HUES48 (cell line): ENCODE measurements around the gene KIF14.
"Not testable (repeated sequence)": the region's sequence is repeated elsewhere in the genome, so short reads cannot be mapped to it uniquely, and the experiment has no call there.

ENCODE experiments used
- H3K27ac ChIP-seq: one replicate; pipeline ENCODE4 v1.7.0; 2013; ENCODE audit warnings: low read depth, low read length, inconsistent platforms
- H3K27me3 ChIP-seq: 2 replicates; pipeline ENCODE4 v1.6.1; 2013; ENCODE audit warnings: mild to moderate bottlenecking, low read length; ENCODE audit not compliant: control insufficient read depth, insufficient read depth
- H3K36me3 ChIP-seq: 2 replicates; pipeline ENCODE4 v1.6.1; 2013; ENCODE audit warnings: low read length; ENCODE audit not compliant: control insufficient read depth, insufficient read depth
- H3K4me1 ChIP-seq: 2 replicates; pipeline ENCODE4 v1.6.1; 2013; ENCODE audit warnings: mild to moderate bottlenecking, low read length; ENCODE audit not compliant: control insufficient read depth, insufficient read depth
- H3K4me3 ChIP-seq: 2 replicates; pipeline ENCODE4 v1.5.1; 2013; ENCODE audit warnings: mild to moderate bottlenecking, low read depth, low read length
- H3K9ac ChIP-seq: 2 replicates; pipeline ENCODE4 v1.6.1; 2013; ENCODE audit warnings: mild to moderate bottlenecking, low read depth, low read length, moderate library complexity
- H3K9me3 ChIP-seq: 2 replicates; pipeline ENCODE4 v1.6.1; 2013; ENCODE audit warnings: low read length; ENCODE audit not compliant: control insufficient read depth, insufficient read depth

The KIF14 gene

GRCh38 chr1:200602632-200603031 is 17.9 kb downstream of the KIF14 start:
- no peaks in the 10 kb centered on the region for H3K27me3 ChIP-seq
- no peak overlapping the region for H3K4me3 ChIP-seq
- H3K4me1 ChIP-seq = no peaks in the 10 kb centered on the region
- no peaks in the 10 kb centered on the region for H3K9me3 ChIP-seq
- peaks cover 95% of the 10 kb centered on the region for H3K36me3 ChIP-seq
- H3K27ac ChIP-seq = no peak overlapping the region
- H3K9ac ChIP-seq = no peak overlapping the region

- no peak overlapping the region for H3K9ac ChIP-seq
- H3K27ac ChIP-seq = no peak overlapping the region
- peaks cover 85% of the 10 kb centered on the region for H3K36me3 ChIP-seq
- no peaks in the 10 kb centered on the region for H3K27me3 ChIP-seq
- no peaks in the 10 kb centered on the region for H3K4me1 ChIP-seq
- H3K4me3 ChIP-seq = no peak overlapping the region
- H3K9me3 ChIP-seq = no peaks in the 10 kb centered on the region
These were observed 30.6 kb downstream of the KIF14 start for GRCh38 chr1:200590001-200590400.

GRCh38 chr1:200588698-200589097 is 31.9 kb downstream of the KIF14 start:
- H3K4me3 ChIP-seq = no peak overlapping the region
- H3K27ac ChIP-seq = no peak overlapping the region
- H3K4me1 ChIP-seq = no peaks in the 10 kb centered on the region
- H3K27me3 ChIP-seq = no peaks in the 10 kb centered on the region
- H3K36me3 ChIP-seq = peaks cover 89% of the 10 kb centered on the region
- H3K9me3 ChIP-seq = no peaks in the 10 kb centered on the region
- no peak overlapping the region for H3K9ac ChIP-seq

GRCh38 chr1:200564319-200564718 is 56.2 kb downstream of the KIF14 start:
- Histone ChIP-seq H3K36me3 (peaks cover 49% of the 10 kb centered on the region), H3K9ac (no peak overlapping the region), H3K4me3 (no peak overlapping the region), H3K27me3 (no peaks in the 10 kb centered on the region), H3K4me1 (peaks cover 16% of the 10 kb centered on the region), H3K27ac (no peak overlapping the region), H3K9me3 (no peaks in the 10 kb centered on the region)

GRCh38 chr1:200561856-200562214 is 58.7 kb downstream of the KIF14 start:
- Histone ChIP-seq H3K36me3 (peaks cover 51% of the 10 kb centered on the region), H3K27me3 (no peaks in the 10 kb centered on the region), H3K27ac (peak overlapping the region; percentile 79), H3K9me3 (no peaks in the 10 kb centered on the region), H3K4me1 (peaks cover 16% of the 10 kb centered on the region), H3K4me3 (no peak overlapping the region), H3K9ac (0 out of 2 replicates have a peak overlapping the region, but pooled peaks have one; percentile 24)

- H3K9me3 ChIP-seq = no peaks in the 10 kb centered on the region
- H3K27me3 ChIP-seq = no peaks in the 10 kb centered on the region
- H3K9ac ChIP-seq = no peak overlapping the region
- H3K27ac ChIP-seq = no peak overlapping the region
- no peak overlapping the region for H3K4me3 ChIP-seq
- peaks cover 16% of the 10 kb centered on the region for H3K4me1 ChIP-seq
- peaks cover 49% of the 10 kb centered on the region for H3K36me3 ChIP-seq
These were observed 61.6 kb downstream of the KIF14 start for GRCh38 chr1:200558866-200559459.

GRCh38 chr1:200556002-200556401 is 64.5 kb downstream of the KIF14 start:
- Histone ChIP-seq H3K36me3 (peaks cover 58% of the 10 kb centered on the region), H3K27ac (no peak overlapping the region), H3K4me1 (no peaks in the 10 kb centered on the region), H3K27me3 (no peaks in the 10 kb centered on the region), H3K9me3 (no peaks in the 10 kb centered on the region), H3K9ac (no peak overlapping the region), H3K4me3 (no peak overlapping the region)

GRCh38 chr1:200552737-200553136 is 67.8 kb downstream of the KIF14 start:
- not testable (repeated sequence) for H3K4me1 ChIP-seq, H3K27ac ChIP-seq, H3K27me3 ChIP-seq, H3K9me3 ChIP-seq, H3K9ac ChIP-seq, H3K4me3 ChIP-seq
- H3K36me3 ChIP-seq = peaks cover 37% of the 10 kb centered on the region

- Histone ChIP-seq H3K36me3 (peaks cover 22% of the 10 kb centered on the region), H3K4me3 (no peak overlapping the region), H3K9me3 (no peaks in the 10 kb centered on the region), H3K4me1 (no peaks in the 10 kb centered on the region), H3K9ac (no peak overlapping the region), H3K27ac (no peak overlapping the region), H3K27me3 (no peaks in the 10 kb centered on the region)
These were observed 70.2 kb downstream of the KIF14 start for GRCh38 chr1:200550367-200550766.

GRCh38 chr1:200547386-200547785 is 73.2 kb downstream of the KIF14 start:
- H3K36me3 ChIP-seq = no peaks in the 10 kb centered on the region; the same call in 1 of the 2 replicates

GRCh38 chr1:200546577-200546976 is 74.0 kb downstream of the KIF14 start:
- H3K4me3 ChIP-seq = no peak overlapping the region
- no peak overlapping the region for H3K9ac ChIP-seq
- no peak overlapping the region for H3K27ac ChIP-seq
- no peaks in the 10 kb centered on the region for H3K9me3 ChIP-seq
- no peaks in the 10 kb centered on the region for H3K4me1 ChIP-seq
- no peaks in the 10 kb centered on the region for H3K27me3 ChIP-seq
- H3K36me3 ChIP-seq = no peaks in the 10 kb centered on the region

More at GRCh38 chr1:200547386-200547785, 73.2 kb downstream of the KIF14 start:
- no peak overlapping the region for H3K4me3 ChIP-seq
- H3K27ac ChIP-seq = no peak overlapping the region
- no peaks in the 10 kb centered on the region for H3K9me3 ChIP-seq
- H3K27me3 ChIP-seq = no peaks in the 10 kb centered on the region
- no peaks in the 10 kb centered on the region for H3K4me1 ChIP-seq
- H3K9ac ChIP-seq = no peak overlapping the region
